Hematopoietic multipotent progenitor cell treated with erythropoietin and hydrocortisone succinate and interleukin-3 and kit ligand, for 8 days (in vitro differentiated cells): ENCODE data around the gene CDX2.

ENCODE experiments used
- DNase-seq: peaks from one replicate; pipeline ENCODE4 v3.0.0-alpha.2; 2015

The CDX2 gene

GRCh38 chr13:27927444-27928352 is 41.4 kb downstream of the CDX2 start:
- DNase-seq, result no peak

GRCh38 chr13:27926644-27927434 is 42.3 kb downstream of the CDX2 start:
- no peak for DNase-seq

GRCh38 chr13:27925220-27925991 is 43.7 kb downstream of the CDX2 start:
- DNase-seq, result no peak

- no peak for DNase-seq
These were observed 44.5 kb downstream of the CDX2 start for GRCh38 chr13:27924529-27925141.

- no peak for DNase-seq
These were observed 45.2 kb downstream of the CDX2 start for GRCh38 chr13:27923794-27924528.

GRCh38 chr13:27922883-27923612 is 46.1 kb downstream of the CDX2 start:
- DNase-seq, result no peak

- no peak for DNase-seq
These were observed 46.9 kb downstream of the CDX2 start for GRCh38 chr13:27921961-27922882.

- no peak for DNase-seq
These were observed 47.6 kb downstream of the CDX2 start for GRCh38 chr13:27921421-27921960.

- no peak for DNase-seq
These were observed 48.3 kb downstream of the CDX2 start for GRCh38 chr13:27920677-27921420.

GRCh38 chr13:27919934-27920676 is 49.0 kb downstream of the CDX2 start, which contains the start of gene PDX1:
Gene PDX1 (plus strand): TSS chr13:27920000. CDS start chr13:27920139, 139 bp downstream.
- DNase-seq, result no peak

- no peak for DNase-seq
These were observed 49.5 kb downstream of the CDX2 start for GRCh38 chr13:27919659-27919933.

- DNase-seq, result no peak
These were observed 50.0 kb downstream of the CDX2 start for GRCh38 chr13:27918918-27919658.

GRCh38 chr13:27918041-27918917 is 50.8 kb downstream of the CDX2 start:
- DNase-seq, result no peak

GRCh38 chr13:27917121-27917947 is 51.8 kb downstream of the CDX2 start:
- no peak for DNase-seq

- DNase-seq, result no peak
These were observed 53.6 kb downstream of the CDX2 start for GRCh38 chr13:27915301-27916207.
